HepG2 (cell line): ENCODE data around the gene ABCC8. TPM values are rescaled to one million over a fixed set of nuclear protein-coding genes. Genes with fewer than 3 reads are reported as not detected.

Experiments
- ATAC-seq: fragments of 200-7000 bp; cut with Tn5 transposase; 3 replicates; pipeline ENCODE4 v1.9.1; 2020; ENCODE audit warnings: mild to moderate bottlenecking, moderate library complexity
- BruUV-seq: library from RNA; stranded (reverse); fragments of 400-500 nt; replicated peaks from 2 replicates; lab custom pipeline; 2021; lab: Mats Ljungman, UMichigan
- CTCF ChIA-PET: fragments of 300-600 bp; formaldehyde crosslinking; extraction: SDS; loops from one replicate; lab custom pipeline; 2021; ENCODE audit warnings: low total read pairs, inconsistent platforms, low intra/inter-chr PET ratio; lab: Yijun Ruan, JAX
- POLR2A ChIA-PET: fragments of 350-600 bp; sonication (Branson Sonifier 250); formaldehyde crosslinking; loops from one replicate; lab custom pipeline; 2020; ENCODE audit warnings: antibody characterized with exemption, inconsistent platforms; lab: Yijun Ruan, JAX
- DNase-seq: peaks from one replicate; pipeline ENCODE4 v3.0.0-alpha.2; 2015; ENCODE audit warnings: low spot score
- FAIRE-seq: peaks from 3 replicates; lab custom pipeline; 2011; peaks lifted over from hg19 to GRCh38; lab: Jason Lieb, UNC
- H2AFZ ChIP-seq: one replicate; pipeline ENCODE4 v1.6.1; 2011; ENCODE audit warnings: low read length, inconsistent platforms
- H3K27ac ChIP-seq: fragments of 300-600 bp; 3 replicates; pipeline ENCODE4 v1.8.0; 2011; ENCODE audit warnings: mixed run types, mild to moderate bottlenecking, mixed read lengths, low read length, inconsistent platforms; ENCODE audit not compliant: insufficient read depth; ENCODE audit errors: extremely low read length
- H3K27me3 ChIP-seq, 2 experiments: fragments of 200-600 bp in 1 of 2; 2 replicates in 1 of 2; 3 replicates in 1 of 2; pipeline versions ENCODE4 v1.6.0 to v1.8.0; 2011; ENCODE audit warnings: low read length in 2 of 2, mild to moderate bottlenecking in 2 of 2, moderate library complexity in 2 of 2, inconsistent platforms in 1 of 2; ENCODE audit not compliant: insufficient read depth in 2 of 2, control insufficient read depth in 1 of 2
- H3K36me3 ChIP-seq, 2 experiments: fragments of 200-600 bp in 1 of 2; replicated peaks in 1 of 2; 2 replicates in 1 of 2; 3 replicates in 1 of 2; pipeline versions ENCODE4 v1.5.1 to v1.8.0; 2011; ENCODE audit warnings: low read length in 2 of 2, inconsistent platforms in 1 of 2; ENCODE audit not compliant: insufficient read depth in 2 of 2, control insufficient read depth in 1 of 2
- H3K4me1 ChIP-seq: 2 replicates; pipeline ENCODE4 v1.5.1; 2012; ENCODE audit warnings: low read length, inconsistent platforms; ENCODE audit not compliant: insufficient read depth
- H3K4me2 ChIP-seq: 2 replicates; pipeline ENCODE4 v1.6.0; 2011; ENCODE audit warnings: low read depth, low read length, inconsistent platforms
- H3K4me3 ChIP-seq, 3 experiments: fragments of 200-600 bp in 1 of 3; sonication (generic), shearing (Covaris generic) in 1 of 3; replicated peaks in 1 of 3; 2 replicates each; pipeline ENCODE4 v1.5.1; 2011 to 2016; ENCODE audit warnings: low read length in 3 of 3, inconsistent platforms in 2 of 3, low read depth in 2 of 3, mild to moderate bottlenecking in 2 of 3, control low read depth in 1 of 3, mixed read lengths in 1 of 3; ENCODE audit not compliant: insufficient read depth in 1 of 3
- H3K79me2 ChIP-seq: one replicate; pipeline ENCODE4 v1.6.1; 2011; ENCODE audit warnings: low read length, inconsistent platforms; ENCODE audit not compliant: insufficient read depth
- H3K9ac ChIP-seq: 2 replicates; pipeline ENCODE4 v1.6.0; 2011; ENCODE audit warnings: mild to moderate bottlenecking, low read depth, low read length, inconsistent platforms; ENCODE audit not compliant: insufficient read depth
- H3K9me3 ChIP-seq: 2 replicates; pipeline ENCODE4 v1.5.1; 2012; ENCODE audit warnings: mild to moderate bottlenecking, low read length
- H4K20me1 ChIP-seq: 2 replicates; pipeline ENCODE4 v1.6.0; 2011; ENCODE audit warnings: inconsistent platforms, mild to moderate bottlenecking, low read length, moderate library complexity; ENCODE audit not compliant: insufficient read depth
- GTF3A ChIP-seq: sonication (generic); formaldehyde crosslinking; conservative IDR thresholded peaks from 2 replicates; pipeline ENCODE4 v1.4.0; 2020; ENCODE audit warnings: mild to moderate bottlenecking, missing genetic modification reagents
- HNF1A ChIP-seq, 2 experiments: sonication (generic) in 1 of 2; formaldehyde crosslinking in 1 of 2; IDR thresholded peaks; 2 replicates each; pipeline versions ENCODE4 v1.4.0 to v1.6.1; 2016 to 2020; ENCODE audit warnings: borderline replicate concordance in 1 of 2, low read depth in 1 of 2, mild to moderate bottlenecking in 1 of 2, missing genetic modification reagents in 1 of 2
- IRF2 ChIP-seq: IDR thresholded peaks from 2 replicates; pipeline ENCODE4 v1.6.1; 2018; ENCODE audit warnings: missing genetic modification reagents, missing compliant biosample characterization
- RAD21 ChIP-seq: fragments of 450-650 bp; formaldehyde crosslinking; IDR thresholded peaks from 2 replicates; pipeline ENCODE4 v1.5.0; 2020; ENCODE audit warnings: mild to moderate bottlenecking
- RXRB ChIP-seq: IDR thresholded peaks from 2 replicates; pipeline ENCODE4 v1.6.1; 2016; ENCODE audit warnings: borderline replicate concordance, missing genetic modification reagents, missing compliant biosample characterization
- TEAD3 ChIP-seq: optimal IDR thresholded peaks from 2 replicates; pipeline ENCODE3; 2016; ENCODE audit warnings: borderline replicate concordance
- TFE3 ChIP-seq: IDR thresholded peaks from 2 replicates; pipeline ENCODE4 v1.6.1; 2016
- XRCC5 ChIP-seq: fragments of 200-400 bp; formaldehyde crosslinking; optimal IDR thresholded peaks from 2 replicates; pipeline ENCODE3; 2017; ENCODE audit warnings: mild to moderate bottlenecking, low read length
- ZIK1 ChIP-seq: sonication (generic); formaldehyde crosslinking; IDR thresholded peaks from 2 replicates; pipeline ENCODE4 v1.5.0; 2020; ENCODE audit warnings: mild to moderate bottlenecking, low read depth, missing genetic modification reagents, borderline replicate concordance
- ZNF121 ChIP-seq: sonication (generic); formaldehyde crosslinking; IDR thresholded peaks from 2 replicates; pipeline ENCODE4 v1.5.0; 2020; ENCODE audit warnings: mild to moderate bottlenecking, missing genetic modification reagents
- ZNF382 ChIP-seq: sonication (generic); formaldehyde crosslinking; IDR thresholded peaks from 2 replicates; pipeline ENCODE4 v1.5.0; 2020; ENCODE audit warnings: missing genetic modification reagents, mild to moderate bottlenecking, borderline replicate concordance
- ZNF770 ChIP-seq: sonication (generic); formaldehyde crosslinking; IDR thresholded peaks from 2 replicates; pipeline ENCODE4 v1.5.0; 2020; ENCODE audit warnings: mild to moderate bottlenecking, missing genetic modification reagents
- ZSCAN21 ChIP-seq: sonication (generic); formaldehyde crosslinking; IDR thresholded peaks from 2 replicates; pipeline ENCODE4 v1.8.0; 2022; ENCODE audit warnings: mild to moderate bottlenecking, missing genetic modification reagents, moderate library complexity, borderline replicate concordance
- WGBS: methylation state at CpG from one replicate; pipeline ENCODE4 v1.1.6; 2017; ENCODE audit warnings: low lambda C conversion rate; 5-methylcytosine and 5-hydroxymethylcytosine counted together
- in situ Hi-C: cut with HindIII; loops from 2 replicates; pipeline ENCODE4 v1.10.0; 2017; ENCODE audit warnings: low pct_unique_long_range_greater_than_20kb; ENCODE audit not compliant: extremely low pct_ligation_motif_present
- intact Hi-C: fragments of 100-400 bp; cut with micrococcal nuclease; formaldehyde crosslinking; loops from one replicate; pipeline ENCODE4 v1.10.0; 2022; ENCODE audit not compliant: unreplicated experiment
- polyA plus RNA-seq, 8 experiments: library from polyadenylated mRNA; depleted of rRNA in 3 of 8; stranded (reverse) in 7 of 8; unstranded in 1 of 8; fragments of >200 nt; fragmentation: Illumina TruSeq in 4 of 8; extraction: Trizol in 4 of 8; gene quantifications; 2 replicates each; pipeline versions ENCODE4 v1.2.1 to v1.2.3, GENCODE V29; 2011 to 2016; ENCODE audit warnings: low read depth in 4 of 8, missing spikeins in 1 of 8, mixed read lengths in 1 of 8; ENCODE audit not compliant: insufficient read depth in 1 of 8
- total RNA-seq, 5 experiments: library from RNA; depleted of rRNA; stranded (reverse); fragments of >200 nt; fragmentation: Illumina TruSeq; extraction: Trizol; gene quantifications; 2 replicates each; pipeline ENCODE4 v1.2.3, GENCODE V29; 2016; ENCODE audit warnings: low read depth in 1 of 5

The ABCC8 gene
- total and polyA plus RNA-seq, 2 of the 13 experiments (the other 11 are each of a cell fraction or from before 2014, with no cell fraction given), result not detected

- ATAC-seq, result peak; percentile 57
- no TSS peak for BruUV-seq
- 6% methylated on average over 3 of the region's 6 CpGs for WGBS
- no peaks in the 10 kb centered on the region for H4K20me1 ChIP-seq
- H3K27ac ChIP-seq, result no peak overlapping the region
- peak; percentile 63 for FAIRE-seq
- CTCF ChIA-PET, result interaction anchor here (1.0 to 2.4 kb wide), 4 partner anchors 90 to 154 kb away, joined by 3 to 34 read pairs (median 10); no protein-coding TSS in a partner anchor
- no peaks in the 10 kb centered on the region for H3K27me3 ChIP-seq
- intact Hi-C loops, result loop anchor here (1.0 kb wide), 2 partner anchors 120 to 154 kb away; no protein-coding TSS in a partner anchor
- no peak overlapping the region for H3K4me3 ChIP-seq
- peak; percentile 81 for DNase-seq
- no peak overlapping the region for H3K4me2 ChIP-seq
- no peak overlapping the region for H2AFZ ChIP-seq
- H3K9me3 ChIP-seq, result no peaks in the 10 kb centered on the region
- H3K9ac ChIP-seq, result no peak overlapping the region
- POLR2A ChIA-PET, result interaction anchor here (0.8 kb wide), 1 partner anchor 120 kb away, joined by 3 read pairs; no protein-coding TSS in a partner anchor
- in situ Hi-C loops, result loop anchor here (5.0 kb wide), 2 partner anchors 88 to 123 kb away; no protein-coding TSS in a partner anchor
- H3K4me1 ChIP-seq, result no peaks in the 10 kb centered on the region
- H3K36me3 ChIP-seq, result peaks cover 3 to 11% of the 10 kb centered on the region in 2 experiments; a peak in 4 of 5 replicates
- H3K79me2 ChIP-seq, result no peaks in the 10 kb centered on the region
- TF ChIP-seq XRCC5, result peak; percentile 50
- no peak for TF ChIP-seq ZSCAN21 (CRISPR knock-in tag)
- no peak for TF ChIP-seq ZNF770 (CRISPR knock-in tag)
- no peak for TF ChIP-seq ZNF382 (CRISPR knock-in tag)
- no peak for TF ChIP-seq TEAD3 (CRISPR knock-in tag)
- 0 out of 2 replicates have a peak, but pooled peaks have one; percentile 37 for TF ChIP-seq IRF2
- TF ChIP-seq RXRB (CRISPR knock-in tag), result peak; percentile 31; the same call in 1 of the 2 replicates
- TF ChIP-seq GTF3A (CRISPR knock-in tag), result no peak
- TF ChIP-seq RAD21 (CRISPR knock-in tag), result peak; percentile 83
- no peak for TF ChIP-seq TFE3 (CRISPR knock-in tag)
- no peak for TF ChIP-seq ZIK1
- no peak for TF ChIP-seq HNF1A (IDR thresholded peaks at IDR 0.05; ENCODE audit: low read depth)
- TF ChIP-seq HNF1A (CRISPR knock-in tag; IDR thresholded peaks at IDR 0.05; ENCODE audit: borderline replicate concordance), result no peak
- TF ChIP-seq ZNF121 (CRISPR knock-in tag), result no peak
These were observed 92.6 kb downstream of the ABCC8 start for GRCh38 chr11:17384002-17384511.
